HepG2 (cell line): ENCODE measurements around the gene TRA2B. TPM values are rescaled to one million over a fixed set of nuclear protein-coding genes. Genes with fewer than 3 reads are reported as not detected.

Experiments used
- CEBPB ChIP-seq: IDR thresholded peaks from 2 replicates; pipeline ENCODE4 v1.6.1; 2011; ENCODE audit warnings: low read depth, low read length, improper control_type of control experiment, borderline replicate concordance
- KAT8 ChIP-seq: IDR thresholded peaks from 2 replicates; pipeline ENCODE4 v1.6.1; 2016; ENCODE audit warnings: missing genetic modification reagents, missing compliant biosample characterization
- KLF6 ChIP-seq: IDR thresholded peaks from 2 replicates; pipeline ENCODE4 v1.8.0; 2016; ENCODE audit warnings: missing biosample characterization, missing genetic modification reagents
- MYPOP ChIP-seq: sonication (generic); formaldehyde crosslinking; IDR thresholded peaks from 2 replicates; pipeline ENCODE4 v1.8.1; 2023; ENCODE audit warnings: mild to moderate bottlenecking, moderate library complexity, missing genetic modification reagents
- MZF1 ChIP-seq: sonication (generic); formaldehyde crosslinking; IDR thresholded peaks from 2 replicates; pipeline ENCODE4 v1.8.1; 2023; ENCODE audit warnings: mild to moderate bottlenecking, missing genetic modification reagents, borderline replicate concordance
- NBN ChIP-seq: fragments of 450-650 bp; conservative IDR thresholded peaks from 2 replicates; pipeline ENCODE4 v1.6.1; 2017
- NCOA1 ChIP-seq: sonication (generic); formaldehyde crosslinking; IDR thresholded peaks from 2 replicates; pipeline ENCODE4 v1.9.0; 2021; ENCODE audit warnings: missing genetic modification reagents
- NFRKB ChIP-seq: fragments of 450-650 bp; IDR thresholded peaks from 2 replicates; pipeline ENCODE4 v1.6.1; 2017
- PRDM4 ChIP-seq: sonication (generic); formaldehyde crosslinking; IDR thresholded peaks from 2 replicates; pipeline ENCODE4 v1.9.0; 2021; ENCODE audit warnings: missing genetic modification reagents, borderline replicate concordance
- RARG ChIP-seq: sonication (generic); formaldehyde crosslinking; IDR thresholded peaks from 2 replicates; pipeline ENCODE4 v1.4.0; 2020; ENCODE audit warnings: low read depth, mild to moderate bottlenecking, missing genetic modification reagents
- SALL1 ChIP-seq: sonication (generic); formaldehyde crosslinking; IDR thresholded peaks from 2 replicates; pipeline ENCODE4 v1.8.0; 2022; ENCODE audit warnings: mild to moderate bottlenecking, missing genetic modification reagents
- SP2 ChIP-seq: sonication (generic); formaldehyde crosslinking; IDR thresholded peaks from 2 replicates; pipeline ENCODE4 v1.5.1; 2020; ENCODE audit warnings: mild to moderate bottlenecking, missing genetic modification reagents
- TCF12 ChIP-seq, 2 experiments: fragments of 450-650 bp in 1 of 2; sonication (generic) in 1 of 2; formaldehyde crosslinking in 1 of 2; IDR thresholded peaks; 2 replicates each; pipeline versions ENCODE4 v1.6.1 to v1.8.0; 2017 to 2022; ENCODE audit warnings: antibody characterized with exemption in 1 of 2, mild to moderate bottlenecking in 1 of 2, missing genetic modification reagents in 1 of 2, moderate library complexity in 1 of 2
- TCF7L2 ChIP-seq: IDR thresholded peaks from 2 replicates; pipeline ENCODE4 v1.6.1; 2011; ENCODE audit warnings: mild to moderate bottlenecking, low read depth, low read length, moderate library complexity
- ZFP36 ChIP-seq: fragments of 150-350 bp; IDR thresholded peaks from 2 replicates; pipeline ENCODE4 v1.6.1; 2018; ENCODE audit warnings: borderline replicate concordance, low read length, low read depth; ENCODE audit not compliant: partially characterized antibody
- ZNF354B ChIP-seq: sonication (generic); formaldehyde crosslinking; IDR thresholded peaks from 2 replicates; pipeline ENCODE4 v1.8.0; 2022; ENCODE audit warnings: mild to moderate bottlenecking, missing genetic modification reagents
- ZNF614 ChIP-seq: IDR thresholded peaks from 2 replicates; pipeline ENCODE4 v1.6.1; 2018; ENCODE audit warnings: missing biosample characterization, missing genetic modification reagents, inconsistent platforms, borderline replicate concordance
- ZNF749 ChIP-seq: sonication (generic); formaldehyde crosslinking; IDR thresholded peaks from 2 replicates; pipeline ENCODE4 v1.8.0; 2022; ENCODE audit warnings: mild to moderate bottlenecking, missing genetic modification reagents, moderate library complexity, borderline replicate concordance
- ZNF75D ChIP-seq: sonication (generic); formaldehyde crosslinking; IDR thresholded peaks from 2 replicates; pipeline ENCODE4 v1.8.1; 2023; ENCODE audit warnings: missing genetic modification reagents, mild to moderate bottlenecking, borderline replicate concordance
- polyA plus RNA-seq, 8 experiments: library from polyadenylated mRNA; depleted of rRNA in 3 of 8; stranded (reverse) in 7 of 8; unstranded in 1 of 8; fragments of >200 nt; fragmentation: Illumina TruSeq in 4 of 8; extraction: Trizol in 4 of 8; gene quantifications; 2 replicates each; pipeline versions ENCODE4 v1.2.1 to v1.2.3, GENCODE V29; 2011 to 2016; ENCODE audit warnings: low read depth in 4 of 8, missing spikeins in 1 of 8, mixed read lengths in 1 of 8; ENCODE audit not compliant: insufficient read depth in 1 of 8
- total RNA-seq, 5 experiments: library from RNA; depleted of rRNA; stranded (reverse); fragments of >200 nt; fragmentation: Illumina TruSeq; extraction: Trizol; gene quantifications; 2 replicates each; pipeline ENCODE4 v1.2.3, GENCODE V29; 2016; ENCODE audit warnings: low read depth in 1 of 5
- TF ChIP-seq, protein P1 (sequence below): sonication (generic); formaldehyde crosslinking; IDR thresholded peaks from 2 replicates; pipeline ENCODE4 v1.8.1; 2022; ENCODE audit warnings: mild to moderate bottlenecking, missing genetic modification reagents
- TF ChIP-seq, protein P2 (sequence below): sonication (generic); formaldehyde crosslinking; IDR thresholded peaks from 2 replicates; pipeline ENCODE4 v1.5.1; 2020; ENCODE audit warnings: missing genetic modification reagents, mild to moderate bottlenecking, borderline replicate concordance
- TF ChIP-seq, protein P3 (sequence below): sonication (generic); formaldehyde crosslinking; IDR thresholded peaks from 2 replicates; pipeline ENCODE4 v1.4.0; 2020; ENCODE audit warnings: mild to moderate bottlenecking, missing genetic modification reagents

TRA2B gene
- total and polyA plus RNA-seq, 2 of the 13 experiments (the other 11 are each of a cell fraction or from before 2014, with no cell fraction given) = 105 to 241 TPM

DNA sequence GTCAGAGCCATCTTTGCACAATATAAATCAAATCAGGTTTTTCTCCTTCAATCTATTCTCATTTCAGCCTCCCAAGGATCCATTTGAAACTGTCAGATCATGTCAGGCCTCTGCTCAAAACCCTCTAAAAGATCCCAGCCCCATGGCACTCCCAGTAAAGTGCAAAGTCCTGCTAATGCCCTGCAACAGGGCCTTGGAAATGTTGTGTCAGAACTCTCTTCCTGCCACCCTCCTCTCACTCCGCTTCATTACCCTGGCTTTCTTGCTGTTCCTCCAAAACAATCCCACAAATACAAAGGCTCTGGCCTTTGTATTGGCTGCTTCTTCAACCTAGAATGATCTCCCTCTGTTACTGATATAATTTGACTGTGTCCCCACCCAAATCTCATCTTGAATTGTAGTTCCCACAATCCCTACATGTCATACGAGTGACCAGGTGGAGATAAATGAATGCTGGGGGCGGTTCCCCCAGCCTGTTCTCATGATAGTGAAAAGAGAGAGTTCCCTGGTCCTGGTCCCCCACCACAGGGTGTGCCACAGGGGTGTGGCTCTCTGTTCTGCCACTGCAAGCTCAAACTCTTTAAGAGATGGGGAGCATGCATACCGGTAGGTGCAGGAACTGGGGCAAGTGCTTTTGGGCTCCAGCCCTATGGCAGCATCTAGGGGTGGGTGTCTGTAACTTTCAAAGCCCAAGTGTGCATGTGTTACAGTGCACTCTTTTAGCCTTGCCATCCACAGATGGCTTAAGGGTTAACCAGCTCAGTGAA is 22.9 kb upstream of the TRA2B start (continued):
- TF ChIP-seq, protein P1, sequence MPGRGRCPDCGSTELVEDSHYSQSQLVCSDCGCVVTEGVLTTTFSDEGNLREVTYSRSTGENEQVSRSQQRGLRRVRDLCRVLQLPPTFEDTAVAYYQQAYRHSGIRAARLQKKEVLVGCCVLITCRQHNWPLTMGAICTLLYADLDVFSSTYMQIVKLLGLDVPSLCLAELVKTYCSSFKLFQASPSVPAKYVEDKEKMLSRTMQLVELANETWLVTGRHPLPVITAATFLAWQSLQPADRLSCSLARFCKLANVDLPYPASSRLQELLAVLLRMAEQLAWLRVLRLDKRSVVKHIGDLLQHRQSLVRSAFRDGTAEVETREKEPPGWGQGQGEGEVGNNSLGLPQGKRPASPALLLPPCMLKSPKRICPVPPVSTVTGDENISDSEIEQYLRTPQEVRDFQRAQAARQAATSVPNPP (CRISPR knock-in tag) = no peak
- TF ChIP-seq CEBPB = peak; percentile 54; the same call in 1 of the 2 replicates
- TF ChIP-seq MYPOP (CRISPR knock-in tag) = 0 out of 2 replicates have a peak, but pooled peaks have one; percentile 31
- TF ChIP-seq, protein P2, sequence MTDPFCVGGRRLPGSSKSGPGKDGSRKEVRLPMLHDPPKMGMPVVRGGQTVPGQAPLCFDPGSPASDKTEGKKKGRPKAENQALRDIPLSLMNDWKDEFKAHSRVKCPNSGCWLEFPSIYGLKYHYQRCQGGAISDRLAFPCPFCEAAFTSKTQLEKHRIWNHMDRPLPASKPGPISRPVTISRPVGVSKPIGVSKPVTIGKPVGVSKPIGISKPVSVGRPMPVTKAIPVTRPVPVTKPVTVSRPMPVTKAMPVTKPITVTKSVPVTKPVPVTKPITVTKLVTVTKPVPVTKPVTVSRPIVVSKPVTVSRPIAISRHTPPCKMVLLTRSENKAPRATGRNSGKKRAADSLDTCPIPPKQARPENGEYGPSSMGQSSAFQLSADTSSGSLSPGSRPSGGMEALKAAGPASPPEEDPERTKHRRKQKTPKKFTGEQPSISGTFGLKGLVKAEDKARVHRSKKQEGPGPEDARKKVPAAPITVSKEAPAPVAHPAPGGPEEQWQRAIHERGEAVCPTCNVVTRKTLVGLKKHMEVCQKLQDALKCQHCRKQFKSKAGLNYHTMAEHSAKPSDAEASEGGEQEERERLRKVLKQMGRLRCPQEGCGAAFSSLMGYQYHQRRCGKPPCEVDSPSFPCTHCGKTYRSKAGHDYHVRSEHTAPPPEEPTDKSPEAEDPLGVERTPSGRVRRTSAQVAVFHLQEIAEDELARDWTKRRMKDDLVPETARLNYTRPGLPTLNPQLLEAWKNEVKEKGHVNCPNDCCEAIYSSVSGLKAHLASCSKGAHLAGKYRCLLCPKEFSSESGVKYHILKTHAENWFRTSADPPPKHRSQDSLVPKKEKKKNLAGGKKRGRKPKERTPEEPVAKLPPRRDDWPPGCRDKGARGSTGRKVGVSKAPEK (CRISPR knock-in tag) = no peak
- no peak for TF ChIP-seq ZNF75D (CRISPR knock-in tag)
- no peak for TF ChIP-seq TCF12 (IDR thresholded peaks at IDR 0.05)
- no peak for TF ChIP-seq TCF12 (CRISPR knock-in tag; IDR thresholded peaks at IDR 0.05)
- no peak for TF ChIP-seq NFRKB
- TF ChIP-seq ZFP36 = no peak
- no peak for TF ChIP-seq PRDM4 (CRISPR knock-in tag)
- TF ChIP-seq SP2 = no peak
- no peak for TF ChIP-seq MZF1 (CRISPR knock-in tag)
- no peak for TF ChIP-seq NBN
- TF ChIP-seq ZNF749 (CRISPR knock-in tag) = no peak
- no peak for TF ChIP-seq TCF7L2
- TF ChIP-seq KAT8 (CRISPR knock-in tag) = peak; percentile 21; the same call in 1 of the 2 replicates
- peak; percentile 43; the same call in 1 of the 2 replicates for TF ChIP-seq SALL1 (CRISPR knock-in tag)
- TF ChIP-seq NCOA1 (CRISPR knock-in tag) = no peak
- TF ChIP-seq, protein P3, sequence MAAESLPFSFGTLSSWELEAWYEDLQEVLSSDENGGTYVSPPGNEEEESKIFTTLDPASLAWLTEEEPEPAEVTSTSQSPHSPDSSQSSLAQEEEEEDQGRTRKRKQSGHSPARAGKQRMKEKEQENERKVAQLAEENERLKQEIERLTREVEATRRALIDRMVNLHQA (CRISPR knock-in tag) = no peak
- TF ChIP-seq ZNF614 (CRISPR knock-in tag) = peak; percentile 11; the same call in 1 of the 2 replicates
- TF ChIP-seq KLF6 = no peak
- no peak for TF ChIP-seq RARG (CRISPR knock-in tag)
- TF ChIP-seq ZNF354B (CRISPR knock-in tag) = no peak
